Stimulated activated CD4-positive, alpha-beta T cell treated with anti-CD3 and anti-CD28 coated beads, Interleukin-1b, Interleukin-23, amount 100 ng/mL, for 48 hours (primary cell): ENCODE measurements around the gene SCARF2.
A peak's percentile ranks its signal among the peaks of the same experiment; 100 is the strongest.
"Not testable (repeated sequence)": the region's sequence is repeated elsewhere in the genome, so short reads cannot be mapped to it uniquely, and the experiment has no call there.

ENCODE experiments used
- DNase-seq: peaks from one replicate; pipeline ENCODE4 v3.0.0-alpha.2; 2020

Gene SCARF2

GRCh38 chr22:20425566-20426258 lies 11.9 kb downstream of the SCARF2 start:
- no peak for DNase-seq

GRCh38 chr22:20424932-20425565 lies 12.6 kb downstream of the SCARF2 start:
- DNase-seq, result peak; percentile 22

GRCh38 chr22:20424568-20424931 lies 13.1 kb downstream of the SCARF2 start:
- DNase-seq, result no peak

- no peak for DNase-seq
Observed at GRCh38 chr22:20423906-20424551, 13.6 kb downstream of the SCARF2 start.

GRCh38 chr22:20423008-20423905 lies 14.4 kb downstream of the SCARF2 start:
- no peak for DNase-seq

GRCh38 chr22:20422271-20423007 lies 15.2 kb downstream of the SCARF2 start:
- no peak for DNase-seq

- DNase-seq, result no peak
Observed at GRCh38 chr22:20421507-20421874, 16.1 kb downstream of the SCARF2 start.

GRCh38 chr22:20420157-20420842 lies 17.3 kb downstream of the SCARF2 start:
- DNase-seq, result no peak

- DNase-seq, result no peak
Observed at GRCh38 chr22:20419664-20419951, 18.0 kb downstream of the SCARF2 start.

GRCh38 chr22:20418211-20418788 lies 19.3 kb downstream of the SCARF2 start:
- peak; percentile 64 for DNase-seq

- not testable (repeated sequence) for DNase-seq
Observed at GRCh38 chr22:20415699-20416098, 21.9 kb downstream of the SCARF2 start.

- DNase-seq, result not testable (repeated sequence)
Observed at GRCh38 chr22:20415241-20415640, 22.4 kb downstream of the SCARF2 start.

GRCh38 chr22:20414450-20414849 lies 23.2 kb downstream of the SCARF2 start:
- DNase-seq, result no peak

GRCh38 chr22:20414059-20414440 lies 23.6 kb downstream of the SCARF2 start:
- no peak for DNase-seq

GRCh38 chr22:20413217-20414058 lies 24.2 kb downstream of the SCARF2 start:
- no peak for DNase-seq

GRCh38 chr22:20412474-20413216 lies 25.0 kb downstream of the SCARF2 start:
- DNase-seq, result no peak

GRCh38 chr22:20409385-20409784 lies 28.2 kb downstream of the SCARF2 start:
- not testable (repeated sequence) for DNase-seq

GRCh38 chr22:20408891-20409290 lies 28.7 kb downstream of the SCARF2 start:
- no peak for DNase-seq

GRCh38 chr22:20407829-20408228 lies 29.8 kb downstream of the SCARF2 start:
- DNase-seq, result no peak
